NCI-H2171 (cell line): ENCODE data around the gene GPATCH4.
"Not testable (repeated sequence)": the region's sequence is repeated elsewhere in the genome, so short reads cannot be mapped to it uniquely, and the experiment has no call there.

Experiments used
- DNase-seq: peaks from one replicate; lab custom pipeline; 2025; lab: John Stamatoyannopoulos, UW

The GPATCH4 gene

GRCh38 chr1:156626079-156626438 is 24.8 kb upstream of the GPATCH4 start:
- no peak for DNase-seq

GRCh38 chr1:156625436-156626078 is 24.3 kb upstream of the GPATCH4 start:
- DNase-seq: no peak

- DNase-seq: no peak
Observed at GRCh38 chr1:156624814-156625435, 23.6 kb upstream of the GPATCH4 start.

GRCh38 chr1:156623946-156624813 is 22.9 kb upstream of the GPATCH4 start:
- DNase-seq: no peak

GRCh38 chr1:156622581-156623297 is 21.5 kb upstream of the GPATCH4 start:
- DNase-seq: no peak

GRCh38 chr1:156619582-156619955 is 18.3 kb upstream of the GPATCH4 start:
- DNase-seq: no peak

GRCh38 chr1:156618853-156619581 is 17.7 kb upstream of the GPATCH4 start, which contains the start of gene HAPLN2:
Gene HAPLN2, plus strand, starts transcription at chr1:156619415. Its CDS starts 4,076 bp downstream, at chr1:156623491.
- DNase-seq: no peak

- DNase-seq: no peak
Observed at GRCh38 chr1:156616463-156616862, 15.2 kb upstream of the GPATCH4 start.

- DNase-seq: no peak
Observed at GRCh38 chr1:156615946-156616345, 14.7 kb upstream of the GPATCH4 start.

- no peak for DNase-seq
Observed at GRCh38 chr1:156612666-156613065, 11.4 kb upstream of the GPATCH4 start.

GRCh38 chr1:156610072-156610471 is 8.8 kb upstream of the GPATCH4 start:
- DNase-seq: not testable (repeated sequence)

GRCh38 chr1:156608981-156609380 is 7.7 kb upstream of the GPATCH4 start:
- DNase-seq: peak; percentile 67

- peak; percentile 76 for DNase-seq
Observed at GRCh38 chr1:156608036-156608674, 6.9 kb upstream of the GPATCH4 start.

GRCh38 chr1:156607344-156607743 is 6.1 kb upstream of the GPATCH4 start:
- not testable (repeated sequence) for DNase-seq

GRCh38 chr1:156602557-156602993 is 1.3 kb upstream of the GPATCH4 start:
- no peak for DNase-seq

- no peak for DNase-seq
Observed at GRCh38 chr1:156601892-156602291, 613 bp upstream of the GPATCH4 start.

- DNase-seq: no peak
Observed at GRCh38 chr1:156600733-156601121, 552 bp downstream of the GPATCH4 start.

GRCh38 chr1:156599811-156600210 is 1.5 kb downstream of the GPATCH4 start:
- no peak for DNase-seq

- DNase-seq: no peak
Observed at GRCh38 chr1:156598731-156599432, 2.4 kb downstream of the GPATCH4 start.

- DNase-seq: no peak
Observed at GRCh38 chr1:156598125-156598524, 3.2 kb downstream of the GPATCH4 start.
